PC-9 (cell line): ENCODE results near the gene CHRNA4. TPM values are rescaled to one million over a fixed set of nuclear protein-coding genes. Genes with fewer than 3 reads are reported as not detected.
"Not testable (repeated sequence)": the region's sequence is repeated elsewhere in the genome, so short reads cannot be mapped to it uniquely, and the experiment has no call there.

Experiments used
- BruUV-seq: library from RNA; stranded (reverse); fragments of 400-500 nt; replicated peaks from 2 replicates; lab custom pipeline; 2021; lab: Mats Ljungman, UMichigan
- CTCF ChIA-PET: fragments of 300-600 bp; sonication (Branson Sonifier 250); formaldehyde crosslinking; loops from one replicate; lab custom pipeline; 2022; ENCODE audit warnings: antibody characterized with exemption; lab: Charles Lee
- POLR2A ChIA-PET: fragments of 300-600 bp; sonication (Branson Sonifier 250); formaldehyde crosslinking; loops from one replicate; lab custom pipeline; 2022; ENCODE audit warnings: antibody characterized with exemption; ENCODE audit not compliant: unreplicated experiment; lab: Charles Lee
- DNase-seq, 2 experiments: peaks; one replicate each; pipeline versions ENCODE4 v3.0.0 to v3.0.0-alpha.2; 2015 to 2022; ENCODE audit warnings: mixed read lengths in 1 of 2
- H2AFZ ChIP-seq: fragments of 200-600 bp; sonication (generic); 2 replicates; pipeline ENCODE4 v1.8.1; 2017; ENCODE audit warnings: antibody characterized with exemption
- H3F3A ChIP-seq: fragments of 200-600 bp; sonication (generic); 2 replicates; pipeline ENCODE4 v1.8.1; 2017; ENCODE audit warnings: antibody characterized with exemption, mild to moderate bottlenecking, low read depth; ENCODE audit not compliant: insufficient read depth
- H3K27ac ChIP-seq: fragments of 200-600 bp; sonication (generic); 2 replicates; pipeline ENCODE4 v1.6.1; 2016; ENCODE audit warnings: mixed run types
- H3K27me3 ChIP-seq: fragments of 200-600 bp; sonication (generic); 2 replicates; pipeline ENCODE4 v1.6.1; 2016; ENCODE audit warnings: low read depth, mixed run types; ENCODE audit not compliant: insufficient read depth
- H3K36me3 ChIP-seq: fragments of 200-600 bp; sonication (generic); 2 replicates; pipeline ENCODE4 v1.6.1; 2016; ENCODE audit warnings: low read depth, mixed run types
- H3K4me1 ChIP-seq: fragments of 200-600 bp; sonication (generic); replicated peaks from 2 replicates; pipeline ENCODE4 v1.6.1; 2016; ENCODE audit warnings: mixed run types; ENCODE audit not compliant: insufficient read depth
- H3K4me2 ChIP-seq: fragments of 200-600 bp; sonication (generic); 2 replicates; pipeline ENCODE4 v1.6.1; 2017; ENCODE audit warnings: mixed run types
- H3K4me3 ChIP-seq: fragments of 200-600 bp; sonication (generic); 2 replicates; pipeline ENCODE4 v1.6.1; 2016; ENCODE audit warnings: mixed run types
- H3K79me2 ChIP-seq: fragments of 200-600 bp; sonication (generic); 2 replicates; pipeline ENCODE4 v1.6.1; 2017; ENCODE audit warnings: low read depth, mixed run types
- H3K9me2 ChIP-seq: fragments of 200-600 bp; sonication (generic); 2 replicates; pipeline ENCODE4 v1.8.1; 2017; ENCODE audit warnings: mild to moderate bottlenecking; ENCODE audit not compliant: insufficient read depth
- H3K9me3 ChIP-seq: fragments of 200-600 bp; sonication (generic); 2 replicates; pipeline ENCODE4 v1.8.1; 2016; ENCODE audit warnings: low read depth; ENCODE audit not compliant: insufficient read depth
- H4K20me1 ChIP-seq: fragments of 200-600 bp; sonication (generic); 2 replicates; pipeline ENCODE4 v1.8.1; 2017; ENCODE audit not compliant: insufficient read depth
- CTCF ChIP-seq: fragments of 200-600 bp; sonication (generic); conservative IDR thresholded peaks from 2 replicates; pipeline ENCODE4 v1.6.1; 2017; ENCODE audit warnings: mixed run types, antibody characterized with exemption, mild to moderate bottlenecking, moderate library complexity
- EZH2 ChIP-seq: fragments of 200-600 bp; sonication (generic); IDR thresholded peaks from 2 replicates; pipeline ENCODE4 v1.8.0; 2017; ENCODE audit warnings: antibody characterized with exemption, low read depth
- intact Hi-C: fragments of 100-400 bp; cut with micrococcal nuclease; formaldehyde crosslinking; loops from one replicate; pipeline ENCODE4 v1.10.0; 2022; ENCODE audit not compliant: unreplicated experiment
- total RNA-seq: library from RNA; stranded (reverse); gene quantifications from 2 replicates; pipeline ENCODE4 v1.2.3, GENCODE V29; 2021

Gene CHRNA4
- total RNA-seq, 1 experiment from 2014 or later, result not detected

GRCh38 chr20:63382551-63383300 is 21.6 kb upstream of the CHRNA4 start:
- Histone ChIP-seq H3K36me3 (no peaks in the 10 kb centered on the region), H2AFZ (no peak overlapping the region), H3K4me1 (no peaks in the 10 kb centered on the region), H3F3A (peaks cover 8% of the 10 kb centered on the region), H3K4me3 (no peak overlapping the region), H3K4me2 (no peak overlapping the region), H3K9me2 (no peaks in the 10 kb centered on the region), H3K9me3 (peaks cover 14% of the 10 kb centered on the region; the same call in 1 of the 2 replicates), H3K79me2 (no peaks in the 10 kb centered on the region), H3K27me3 (peaks cover 89% of the 10 kb centered on the region), H3K27ac (no peak overlapping the region), H4K20me1 (peaks cover 5% of the 10 kb centered on the region)
- POLR2A ChIA-PET, result interaction anchor here (0.5 kb wide), 1 partner anchor 145 kb away, joined by 4 read pairs; no protein-coding TSS in a partner anchor
- no peak for DNase-seq
- intact Hi-C loops, result no loop called here
- no peak for TF ChIP-seq CTCF
- TF ChIP-seq EZH2, result no peak
- BruUV-seq, result no TSS peak
- CTCF ChIA-PET, result no interaction called here

GRCh38 chr20:63381781-63382431 is 20.8 kb upstream of the CHRNA4 start:
- intact Hi-C loops, result loop anchor here (2.0 kb wide), 2 partner anchors 73 to 199 kb away; no protein-coding TSS in a partner anchor
- Histone ChIP-seq H3K4me2 (no peak overlapping the region), H3K27me3 (peaks cover 97% of the 10 kb centered on the region), H3K36me3 (no peaks in the 10 kb centered on the region), H4K20me1 (peaks cover 5% of the 10 kb centered on the region), H3K4me3 (no peak overlapping the region), H3K9me3 (peaks cover 11% of the 10 kb centered on the region; the same call in 1 of the 2 replicates), H3K79me2 (no peaks in the 10 kb centered on the region), H3F3A (no peaks in the 10 kb centered on the region), H2AFZ (no peak overlapping the region), H3K4me1 (no peaks in the 10 kb centered on the region), H3K9me2 (no peaks in the 10 kb centered on the region), H3K27ac (no peak overlapping the region)
- POLR2A ChIA-PET, result interaction anchor here (0.5 kb wide), 1 partner anchor 146 kb away, joined by 4 read pairs; no protein-coding TSS in a partner anchor
- CTCF ChIA-PET, result no interaction called here
- TF ChIP-seq EZH2 (no peak), CTCF (peak; percentile 100)
- no TSS peak for BruUV-seq
- DNase-seq, result peak in 1 of 2 experiments; percentile 34

GRCh38 chr20:63380346-63380870 is 19.3 kb upstream of the CHRNA4 start:
- TF ChIP-seq EZH2, result no peak
- no peak for TF ChIP-seq CTCF
- peaks cover 5% of the 10 kb centered on the region for H4K20me1 ChIP-seq
- intact Hi-C loops, result loop anchor here (2.0 kb wide), 2 partner anchors 72 to 198 kb away; no protein-coding TSS in a partner anchor
- no peaks in the 10 kb centered on the region for H3K9me2 ChIP-seq
- H3F3A ChIP-seq, result no peaks in the 10 kb centered on the region
- ChIA-PET CTCF (interaction anchor here (1.2 kb wide), 1 partner anchor 70 kb away, joined by 9 read pairs; no protein-coding TSS in a partner anchor), POLR2A (no interaction called here)
- no TSS peak for BruUV-seq
- H3K4me3 ChIP-seq, result no peak overlapping the region
- no peaks in the 10 kb centered on the region for H3K36me3 ChIP-seq
- no peak for DNase-seq
- no peak overlapping the region for H3K4me2 ChIP-seq
- no peak overlapping the region for H2AFZ ChIP-seq
- no peaks in the 10 kb centered on the region for H3K4me1 ChIP-seq
- H3K79me2 ChIP-seq, result no peaks in the 10 kb centered on the region
- H3K27ac ChIP-seq, result no peak overlapping the region
- 0 out of 2 replicates have a peak, but pooled peaks cover 3% of the 10 kb centered on the region for H3K9me3 ChIP-seq
- H3K27me3 ChIP-seq, result peaks cover 93% of the 10 kb centered on the region

- BruUV-seq, H3K79me2 ChIP-seq, H3K36me3 ChIP-seq, H3K27ac ChIP-seq, H4K20me1 ChIP-seq, DNase-seq, POLR2A ChIA-PET, H3K9me3 ChIP-seq, H3K4me2 ChIP-seq, CTCF ChIA-PET, H3K4me1 ChIP-seq, H2AFZ ChIP-seq, H3K9me2 ChIP-seq, H3F3A ChIP-seq, H3K4me3 ChIP-seq: not testable (repeated sequence)
- peaks cover 93% of the 10 kb centered on the region for H3K27me3 ChIP-seq
- intact Hi-C loops, result loop anchor here (2.0 kb wide), 2 partner anchors 71 to 197 kb away; no protein-coding TSS in a partner anchor
These were observed 18.7 kb upstream of the CHRNA4 start for GRCh38 chr20:63379872-63380271.
